MM.1S (cell line): ENCODE measurements around the gene SLC24A3.

Source experiments
- EZH2 ChIP-seq: fragments of 300-600 bp; sonication (generic); optimal IDR thresholded peaks from 2 replicates; pipeline ENCODE3; 2017; ENCODE audit warnings: low read depth, mild to moderate bottlenecking, antibody characterized with exemption, low read length, mixed read lengths
- EZH2phosphoT487 ChIP-seq: fragments of 300-600 bp; sonication (generic); IDR thresholded peaks from 2 replicates; pipeline ENCODE4 v1.6.1; 2018; ENCODE audit warnings: antibody characterized with exemption, low read length
- TF ChIP-seq, protein P1 (sequence below): fragments of 300-600 bp; sonication (generic); IDR thresholded peaks from 2 replicates; pipeline ENCODE4 v1.5.1; 2016; ENCODE audit warnings: antibody characterized with exemption, low read length, mixed read lengths

DNA sequence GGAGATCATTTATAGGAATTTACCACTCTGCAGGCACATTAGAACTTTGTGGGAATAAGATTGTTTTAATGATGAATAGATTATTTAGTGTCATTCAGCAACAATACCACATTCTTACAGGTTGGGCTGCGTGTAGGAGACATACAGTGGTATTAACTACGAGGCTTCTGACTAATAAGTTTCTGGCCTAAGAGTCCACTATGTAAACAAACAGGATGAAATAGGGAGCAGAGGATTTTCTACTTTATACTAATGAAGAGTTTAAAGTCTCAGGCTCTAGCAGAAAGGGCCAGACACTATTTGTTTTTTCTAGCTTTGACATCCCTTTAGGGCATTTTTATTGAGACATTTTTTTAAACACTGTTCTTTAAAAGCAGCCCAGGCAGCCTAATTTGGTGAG lies 75.6 kb downstream of the SLC24A3 start:
- TF ChIP-seq, protein P1, sequence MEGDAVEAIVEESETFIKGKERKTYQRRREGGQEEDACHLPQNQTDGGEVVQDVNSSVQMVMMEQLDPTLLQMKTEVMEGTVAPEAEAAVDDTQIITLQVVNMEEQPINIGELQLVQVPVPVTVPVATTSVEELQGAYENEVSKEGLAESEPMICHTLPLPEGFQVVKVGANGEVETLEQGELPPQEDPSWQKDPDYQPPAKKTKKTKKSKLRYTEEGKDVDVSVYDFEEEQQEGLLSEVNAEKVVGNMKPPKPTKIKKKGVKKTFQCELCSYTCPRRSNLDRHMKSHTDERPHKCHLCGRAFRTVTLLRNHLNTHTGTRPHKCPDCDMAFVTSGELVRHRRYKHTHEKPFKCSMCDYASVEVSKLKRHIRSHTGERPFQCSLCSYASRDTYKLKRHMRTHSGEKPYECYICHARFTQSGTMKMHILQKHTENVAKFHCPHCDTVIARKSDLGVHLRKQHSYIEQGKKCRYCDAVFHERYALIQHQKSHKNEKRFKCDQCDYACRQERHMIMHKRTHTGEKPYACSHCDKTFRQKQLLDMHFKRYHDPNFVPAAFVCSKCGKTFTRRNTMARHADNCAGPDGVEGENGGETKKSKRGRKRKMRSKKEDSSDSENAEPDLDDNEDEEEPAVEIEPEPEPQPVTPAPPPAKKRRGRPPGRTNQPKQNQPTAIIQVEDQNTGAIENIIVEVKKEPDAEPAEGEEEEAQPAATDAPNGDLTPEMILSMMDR: no peak
- TF ChIP-seq EZH2 (no peak), EZH2phosphoT487 (no peak)
